Measurements from ENCODE around the gene SGK2. TPM values are rescaled to one million over a fixed set of nuclear protein-coding genes. Genes with fewer than 3 reads are reported as not detected.

SGK2 gene
- total and polyA plus RNA-seq, 9 donors, result 0.22 to 2.1 (median 0.75) TPM

DNA sequence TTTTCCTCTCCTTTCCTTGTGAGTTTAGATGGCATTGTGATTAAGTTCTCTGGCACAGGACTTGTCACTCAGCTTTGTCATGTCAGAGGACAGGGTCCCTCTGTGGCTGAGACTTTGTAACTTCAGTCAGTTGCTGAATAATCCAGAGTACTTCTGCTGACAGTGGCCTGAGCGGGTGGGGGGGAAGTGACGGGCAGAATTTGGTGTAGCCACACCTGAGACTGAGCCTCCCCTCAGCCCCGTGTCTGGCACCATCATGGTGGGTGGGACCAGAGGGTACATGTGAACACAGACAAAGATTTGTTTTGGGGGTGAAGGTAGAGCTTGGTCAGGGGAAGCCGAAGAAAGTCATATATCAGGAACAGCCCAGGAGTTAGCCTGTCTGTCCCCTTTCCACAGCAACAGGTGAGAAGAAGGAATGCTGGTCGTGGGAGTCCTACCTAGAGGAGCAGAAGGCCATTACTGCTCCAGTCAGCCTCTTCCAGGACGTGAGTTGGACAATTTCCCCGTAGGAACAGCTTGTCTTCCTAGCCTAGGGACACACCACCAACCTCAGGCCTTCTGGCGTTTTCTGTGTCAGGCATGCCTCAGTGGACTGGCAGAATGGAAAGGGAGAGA lies 30.5 kb upstream of the SGK2 start:
- H3K27me3 ChIP-seq (ENCODE audit: control insufficient read depth, insufficient read depth, low read length), result no peaks in the 10 kb centered on the region
- no peaks in the 10 kb centered on the region for H3K9me3 ChIP-seq (replicated peaks; ENCODE audit: control insufficient read depth, low read depth, low read length)
- WGBS (ENCODE audit: insufficient coverage), result 67% methylated on average over 1 of the region's 8 CpGs
- H3K4me1 ChIP-seq (ENCODE audit: control insufficient read depth, insufficient read depth, low read length), result no peaks in the 10 kb centered on the region
- DNase-seq, result no peak
- H3K36me3 ChIP-seq (ENCODE audit: control insufficient read depth, insufficient read depth, low read length), result peaks cover 4% of the 10 kb centered on the region
- no peak overlapping the region for H3K27ac ChIP-seq (ENCODE audit: low read length)
- no peak overlapping the region for H3K4me3 ChIP-seq (ENCODE audit: low read length)

DNA sequence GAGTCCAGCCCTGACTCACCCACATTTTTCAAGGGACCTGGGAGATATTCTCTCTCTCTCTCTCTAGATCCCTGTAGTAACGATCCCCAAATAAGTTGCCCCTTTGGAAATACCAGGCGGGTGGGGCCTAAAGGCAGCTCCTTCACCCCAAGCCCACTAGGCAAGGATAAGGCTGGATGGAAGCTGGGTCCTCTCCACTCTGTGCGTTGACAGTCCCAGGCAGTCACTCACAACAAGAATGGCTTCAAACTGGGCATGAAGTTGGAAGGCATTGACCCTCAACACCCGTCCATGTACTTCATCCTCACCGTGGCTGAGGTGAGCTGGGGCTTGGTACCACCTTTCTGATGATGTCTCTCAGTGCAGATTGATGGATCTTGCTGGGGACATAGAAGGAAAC lies 29.8 kb upstream of the SGK2 start:
- Histone ChIP-seq H3K27me3 (ENCODE audit: control insufficient read depth, insufficient read depth, low read length) (no peaks in the 10 kb centered on the region), H3K36me3 (ENCODE audit: control insufficient read depth, insufficient read depth, low read length) (peaks cover 4% of the 10 kb centered on the region), H3K9me3 (replicated peaks; ENCODE audit: control insufficient read depth, low read depth, low read length) (no peaks in the 10 kb centered on the region), H3K27ac (ENCODE audit: low read length) (no peak overlapping the region), H3K4me1 (ENCODE audit: control insufficient read depth, insufficient read depth, low read length) (no peaks in the 10 kb centered on the region), H3K4me3 (ENCODE audit: low read length) (no peak overlapping the region)
- DNase-seq, result no peak
- WGBS (ENCODE audit: insufficient coverage), result 89% methylated on average over 1 of the region's 5 CpGs

DNA sequence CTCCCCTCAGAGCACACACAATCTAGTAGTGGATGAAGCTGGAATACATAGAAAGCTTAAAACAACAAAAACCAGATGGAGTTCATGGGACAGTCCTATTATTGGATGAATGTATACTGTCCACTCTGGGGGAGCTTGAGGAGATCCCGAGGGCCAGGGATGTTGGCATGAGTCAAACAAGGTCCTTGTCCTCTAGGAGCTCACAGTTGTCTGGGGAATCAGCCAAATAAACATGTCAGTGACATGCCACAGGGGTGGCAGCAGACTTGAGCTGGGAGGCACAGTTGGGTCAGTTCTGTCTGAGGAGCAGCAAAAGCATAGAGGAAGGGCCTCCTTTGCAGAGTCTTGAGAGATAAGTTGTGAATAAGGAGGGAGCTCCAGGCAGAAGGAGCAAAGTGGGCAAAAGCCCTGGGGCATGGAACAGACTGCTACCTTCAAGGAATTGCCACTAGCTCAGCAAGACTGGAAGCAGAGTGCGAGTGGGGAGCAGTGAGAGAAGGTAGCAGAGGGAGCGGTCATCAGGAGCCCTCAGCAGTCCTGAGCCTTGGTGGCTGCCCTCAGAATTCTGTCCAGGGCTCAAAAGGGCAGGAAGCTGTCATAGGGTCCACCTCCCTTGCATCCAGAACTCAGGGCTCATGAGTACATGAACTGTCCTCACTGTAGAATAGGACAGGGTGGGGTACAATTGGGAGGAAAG lies 29.2 kb upstream of the SGK2 start:
- Histone ChIP-seq H3K4me1 (ENCODE audit: control insufficient read depth, insufficient read depth, low read length) (no peaks in the 10 kb centered on the region), H3K9me3 (replicated peaks; ENCODE audit: control insufficient read depth, low read depth, low read length) (no peaks in the 10 kb centered on the region), H3K36me3 (ENCODE audit: control insufficient read depth, insufficient read depth, low read length) (peaks cover 4% of the 10 kb centered on the region), H3K27ac (ENCODE audit: low read length) (no peak overlapping the region), H3K4me3 (ENCODE audit: low read length) (no peak overlapping the region), H3K27me3 (ENCODE audit: control insufficient read depth, insufficient read depth, low read length) (no peaks in the 10 kb centered on the region)
- DNase-seq, result no peak
- 88% methylated on average over 3 of the region's 3 CpGs for WGBS (ENCODE audit: insufficient coverage)

DNA sequence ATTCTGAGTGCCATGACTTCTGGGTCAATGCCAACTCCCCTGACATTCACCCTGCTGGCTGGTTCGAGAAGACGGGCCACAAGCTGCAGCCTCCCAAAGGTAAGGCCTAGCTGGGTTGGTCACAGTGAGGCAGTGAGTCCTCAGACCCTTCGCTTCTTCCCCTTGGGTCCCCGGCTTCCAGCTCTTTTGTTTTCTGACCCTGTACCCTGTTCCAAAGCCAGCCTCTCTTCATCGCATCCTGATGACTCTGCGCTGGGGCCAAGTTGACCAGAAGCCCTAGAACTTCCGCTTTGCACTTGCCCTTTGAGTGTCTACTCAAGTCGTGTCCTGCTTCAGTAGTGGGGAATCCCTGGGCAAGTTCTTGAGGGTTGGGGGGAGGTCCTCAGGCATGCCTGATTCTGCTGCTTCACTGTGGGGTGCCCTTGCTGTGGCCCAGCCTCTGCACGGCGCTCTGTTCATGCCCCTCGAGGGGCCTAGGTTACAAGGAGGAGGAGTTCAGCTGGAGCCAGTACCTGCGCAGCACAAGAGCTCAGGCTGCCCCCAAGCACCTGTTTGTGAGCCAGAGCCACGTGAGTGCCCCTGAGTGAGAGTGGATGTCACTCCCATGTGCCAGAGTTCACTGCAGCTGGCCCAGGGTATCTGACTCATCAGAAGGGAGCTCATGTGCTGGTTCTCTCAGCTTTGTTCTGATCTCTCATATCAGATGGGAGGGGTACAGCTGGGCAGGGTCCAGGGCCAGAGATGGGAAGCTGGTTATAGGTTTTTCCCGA lies 28.3 kb upstream of the SGK2 start:
- no peak for DNase-seq
- Histone ChIP-seq H3K36me3 (ENCODE audit: control insufficient read depth, insufficient read depth, low read length) (peaks cover 4% of the 10 kb centered on the region), H3K4me3 (ENCODE audit: low read length) (no peak overlapping the region), H3K9me3 (replicated peaks; ENCODE audit: control insufficient read depth, low read depth, low read length) (no peaks in the 10 kb centered on the region), H3K27me3 (ENCODE audit: control insufficient read depth, insufficient read depth, low read length) (no peaks in the 10 kb centered on the region), H3K27ac (ENCODE audit: low read length) (no peak overlapping the region), H3K4me1 (ENCODE audit: control insufficient read depth, insufficient read depth, low read length) (no peaks in the 10 kb centered on the region)
- WGBS (ENCODE audit: insufficient coverage), result 76% methylated on average over 12 of the region's 14 CpGs

DNA sequence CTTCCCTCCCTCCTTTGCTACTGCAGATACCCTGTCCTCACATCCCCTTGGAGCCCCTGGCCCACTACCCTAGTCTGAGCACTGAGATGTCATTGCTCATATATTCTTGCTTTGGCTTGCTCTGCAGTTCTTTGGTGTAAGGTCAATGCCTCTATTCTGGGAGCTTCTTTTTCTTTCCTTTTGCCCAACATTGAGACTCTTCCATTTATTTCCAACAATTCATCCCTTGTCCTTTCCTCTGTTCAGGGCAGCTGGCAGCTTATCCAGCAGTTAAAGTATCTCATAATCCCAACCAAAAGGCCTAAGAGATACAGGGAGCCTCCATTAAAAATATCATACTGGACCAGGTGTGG lies 27.8 kb upstream of the SGK2 start:
- no peaks in the 10 kb centered on the region for H3K27me3 ChIP-seq (ENCODE audit: control insufficient read depth, insufficient read depth, low read length)
- H3K9me3 ChIP-seq (replicated peaks; ENCODE audit: control insufficient read depth, low read depth, low read length), result no peaks in the 10 kb centered on the region
- H3K36me3 ChIP-seq (ENCODE audit: control insufficient read depth, insufficient read depth, low read length), result peaks cover 9% of the 10 kb centered on the region
- H3K4me3 ChIP-seq (ENCODE audit: low read length), result no peak overlapping the region
- DNase-seq, result no peak
- no peaks in the 10 kb centered on the region for H3K4me1 ChIP-seq (ENCODE audit: control insufficient read depth, insufficient read depth, low read length)
- H3K27ac ChIP-seq (ENCODE audit: low read length), result no peak overlapping the region

DNA sequence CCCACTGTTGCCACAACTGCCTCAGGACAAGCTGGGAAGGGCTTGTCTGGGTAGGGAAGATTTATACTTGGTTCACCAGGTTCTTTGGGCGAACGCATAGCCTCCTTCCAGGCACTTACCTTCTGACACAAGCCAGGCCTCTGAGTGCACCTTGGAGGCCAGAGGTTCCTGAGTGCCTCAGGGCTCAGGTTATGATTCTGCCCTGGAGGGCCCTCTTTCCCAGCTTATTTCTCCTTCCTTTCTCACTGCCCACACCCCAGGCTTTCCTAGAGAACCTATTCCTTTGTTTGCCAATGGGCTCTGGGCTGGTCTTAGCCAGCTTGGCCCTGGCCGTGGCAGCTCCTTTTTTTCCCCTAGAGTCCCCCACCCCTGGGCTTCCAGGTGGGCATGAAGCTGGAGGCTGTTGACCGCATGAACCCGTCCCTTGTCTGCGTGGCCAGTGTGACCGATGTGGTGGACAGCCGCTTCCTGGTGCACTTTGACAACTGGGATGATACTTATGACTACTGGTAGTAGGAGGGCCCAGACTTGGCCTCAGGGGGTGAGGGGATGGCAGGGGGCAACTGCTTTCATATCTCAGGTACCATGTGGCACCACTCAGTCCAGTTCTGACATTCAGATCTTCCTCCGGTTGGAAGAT lies 26.3 kb upstream of the SGK2 start:
- Histone ChIP-seq H3K27ac (ENCODE audit: low read length) (no peak overlapping the region), H3K4me1 (ENCODE audit: control insufficient read depth, insufficient read depth, low read length) (no peaks in the 10 kb centered on the region), H3K36me3 (ENCODE audit: control insufficient read depth, insufficient read depth, low read length) (peaks cover 15% of the 10 kb centered on the region), H3K4me3 (ENCODE audit: low read length) (no peak overlapping the region), H3K9me3 (replicated peaks; ENCODE audit: control insufficient read depth, low read depth, low read length) (no peaks in the 10 kb centered on the region), H3K27me3 (ENCODE audit: control insufficient read depth, insufficient read depth, low read length) (no peaks in the 10 kb centered on the region)
- WGBS (ENCODE audit: insufficient coverage), result 72% methylated on average over 2 of the region's 9 CpGs
- DNase-seq, result no peak

DNA sequence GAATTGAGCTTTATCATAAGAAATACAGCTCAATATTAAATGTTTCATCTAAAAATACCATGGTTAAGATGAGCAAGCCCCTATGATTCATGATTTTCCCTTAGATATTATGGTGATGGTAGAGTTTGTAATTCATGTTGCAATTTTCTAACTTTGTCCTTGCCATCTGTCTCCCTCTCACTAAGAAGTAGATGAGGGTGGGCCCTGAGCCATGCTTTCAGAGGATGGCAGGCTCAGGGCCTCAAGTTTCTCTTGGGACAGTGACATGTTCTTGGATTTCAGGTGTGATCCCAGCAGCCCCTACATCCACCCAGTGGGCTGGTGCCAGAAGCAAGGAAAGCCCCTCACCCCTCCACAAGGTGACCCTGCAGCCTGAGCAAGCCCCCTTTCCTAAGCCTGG lies 25.8 kb upstream of the SGK2 start:
- H3K4me3 ChIP-seq (ENCODE audit: low read length), result no peak overlapping the region
- H3K27me3 ChIP-seq (ENCODE audit: control insufficient read depth, insufficient read depth, low read length), result no peaks in the 10 kb centered on the region
- no peaks in the 10 kb centered on the region for H3K9me3 ChIP-seq (replicated peaks; ENCODE audit: control insufficient read depth, low read depth, low read length)
- H3K36me3 ChIP-seq (ENCODE audit: control insufficient read depth, insufficient read depth, low read length), result peaks cover 16% of the 10 kb centered on the region
- no peak overlapping the region for H3K27ac ChIP-seq (ENCODE audit: low read length)
- DNase-seq, result no peak
- H3K4me1 ChIP-seq (ENCODE audit: control insufficient read depth, insufficient read depth, low read length), result no peaks in the 10 kb centered on the region

DNA sequence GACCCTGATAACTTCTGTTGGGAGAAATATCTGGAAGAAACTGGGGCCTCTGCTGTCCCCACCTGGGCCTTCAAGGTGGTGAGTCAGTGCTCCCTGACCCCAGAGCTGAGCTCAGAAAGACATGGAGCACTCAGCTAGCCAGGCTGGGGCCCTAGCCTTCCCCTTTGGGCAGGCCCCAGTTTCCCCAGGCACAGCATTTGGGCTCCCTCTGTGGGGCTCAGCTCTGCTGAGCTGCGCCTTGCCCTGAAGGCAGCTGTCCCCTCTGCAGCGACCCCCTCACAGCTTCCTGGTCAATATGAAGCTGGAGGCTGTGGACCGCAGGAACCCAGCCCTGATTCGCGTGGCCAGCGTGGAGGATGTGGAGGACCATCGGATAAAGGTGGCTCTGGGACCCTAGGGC lies 24.8 kb upstream of the SGK2 start:
- DNase-seq, result no peak
- Histone ChIP-seq H3K9me3 (replicated peaks; ENCODE audit: control insufficient read depth, low read depth, low read length) (no peaks in the 10 kb centered on the region), H3K36me3 (ENCODE audit: control insufficient read depth, insufficient read depth, low read length) (peaks cover 13% of the 10 kb centered on the region), H3K4me3 (ENCODE audit: low read length) (no peak overlapping the region), H3K4me1 (ENCODE audit: control insufficient read depth, insufficient read depth, low read length) (no peaks in the 10 kb centered on the region), H3K27me3 (ENCODE audit: control insufficient read depth, insufficient read depth, low read length) (no peaks in the 10 kb centered on the region), H3K27ac (ENCODE audit: low read length) (no peak overlapping the region)
- WGBS (ENCODE audit: insufficient coverage), result 96% methylated on average over 5 of the region's 7 CpGs

DNA sequence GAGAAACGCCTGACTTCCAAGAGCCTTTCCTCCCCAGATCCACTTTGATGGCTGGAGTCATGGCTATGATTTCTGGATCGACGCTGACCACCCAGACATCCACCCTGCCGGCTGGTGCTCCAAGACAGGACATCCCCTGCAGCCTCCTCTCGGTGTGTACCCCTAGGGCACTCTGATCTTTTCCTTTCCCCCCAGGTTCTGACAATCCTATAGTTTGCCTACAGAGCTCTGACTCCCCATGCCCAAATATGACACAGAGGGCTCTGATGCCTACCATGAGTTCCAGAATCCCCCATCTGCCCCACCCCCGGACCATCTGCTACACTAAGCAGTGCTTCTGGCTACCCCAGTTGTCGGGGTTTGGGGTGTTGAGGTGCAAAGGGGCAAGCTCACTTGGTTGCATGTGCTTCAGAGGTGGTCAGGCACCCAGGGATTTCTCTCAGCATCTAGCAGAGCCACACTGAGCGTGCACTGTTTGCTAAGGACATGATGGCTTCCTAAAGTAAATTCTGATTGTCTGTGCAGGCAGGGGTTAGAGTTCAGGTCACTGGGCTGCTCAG lies 24.0 kb upstream of the SGK2 start:
- no peak overlapping the region for H3K27ac ChIP-seq (ENCODE audit: low read length)
- no peaks in the 10 kb centered on the region for H3K27me3 ChIP-seq (ENCODE audit: control insufficient read depth, insufficient read depth, low read length)
- H3K36me3 ChIP-seq (ENCODE audit: control insufficient read depth, insufficient read depth, low read length), result peaks cover 14% of the 10 kb centered on the region
- H3K4me3 ChIP-seq (ENCODE audit: low read length), result no peak overlapping the region
- H3K9me3 ChIP-seq (replicated peaks; ENCODE audit: control insufficient read depth, low read depth, low read length), result no peaks in the 10 kb centered on the region
- 79% methylated on average over 6 of the region's 8 CpGs for WGBS (ENCODE audit: insufficient coverage)
- no peak for DNase-seq
- no peaks in the 10 kb centered on the region for H3K4me1 ChIP-seq (ENCODE audit: control insufficient read depth, insufficient read depth, low read length)

DNA sequence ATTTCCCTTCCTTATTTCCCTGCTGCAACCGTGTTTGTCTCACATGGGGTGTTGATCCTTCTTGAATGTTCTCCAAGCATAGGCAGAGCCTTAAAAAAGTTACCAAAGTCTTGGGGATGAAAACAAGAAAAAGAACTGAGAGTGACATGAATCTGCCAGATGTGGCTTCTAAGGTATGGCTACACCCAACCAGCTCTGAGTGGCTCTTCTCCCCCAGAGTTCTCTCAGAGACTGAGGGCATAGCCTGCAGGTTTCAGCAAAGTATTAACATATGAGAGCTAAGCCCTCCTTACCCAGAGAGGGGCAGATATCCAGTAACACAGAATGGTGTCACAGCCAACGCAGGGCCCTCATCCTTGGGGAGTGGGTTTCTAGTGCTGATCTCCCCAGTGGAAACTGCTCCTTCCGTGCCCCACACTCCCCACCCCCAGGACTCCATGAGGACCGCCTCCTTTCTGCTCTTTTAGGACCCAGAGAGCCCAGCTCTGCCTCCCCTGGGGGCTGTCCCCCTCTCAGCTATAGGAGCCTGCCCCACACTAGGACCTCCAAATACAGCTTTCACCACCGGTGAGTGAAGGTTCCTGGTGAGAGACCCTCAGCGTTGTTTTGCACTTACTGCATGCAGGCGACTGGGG lies 23.3 kb upstream of the SGK2 start:
- H3K27me3 ChIP-seq (ENCODE audit: control insufficient read depth, insufficient read depth, low read length), result no peaks in the 10 kb centered on the region
- no peak for DNase-seq
- 100% methylated on average over 3 of the region's 7 CpGs for WGBS (ENCODE audit: insufficient coverage)
- H3K27ac ChIP-seq (ENCODE audit: low read length), result no peak overlapping the region
- no peaks in the 10 kb centered on the region for H3K4me1 ChIP-seq (ENCODE audit: control insufficient read depth, insufficient read depth, low read length)
- H3K4me3 ChIP-seq (ENCODE audit: low read length), result no peak overlapping the region
- H3K9me3 ChIP-seq (replicated peaks; ENCODE audit: control insufficient read depth, low read depth, low read length), result no peaks in the 10 kb centered on the region
- H3K36me3 ChIP-seq (ENCODE audit: control insufficient read depth, insufficient read depth, low read length), result peaks cover 20% of the 10 kb centered on the region

Measured in muscle of leg (tissue), 11 donors.